Activated gamma-delta T cell (primary cell): ENCODE data around the gene PTPN14.

Experiments
- DNase-seq: peaks from one replicate; lab custom pipeline; 2025; lab: John Stamatoyannopoulos, UW

The PTPN14 gene

DNA sequence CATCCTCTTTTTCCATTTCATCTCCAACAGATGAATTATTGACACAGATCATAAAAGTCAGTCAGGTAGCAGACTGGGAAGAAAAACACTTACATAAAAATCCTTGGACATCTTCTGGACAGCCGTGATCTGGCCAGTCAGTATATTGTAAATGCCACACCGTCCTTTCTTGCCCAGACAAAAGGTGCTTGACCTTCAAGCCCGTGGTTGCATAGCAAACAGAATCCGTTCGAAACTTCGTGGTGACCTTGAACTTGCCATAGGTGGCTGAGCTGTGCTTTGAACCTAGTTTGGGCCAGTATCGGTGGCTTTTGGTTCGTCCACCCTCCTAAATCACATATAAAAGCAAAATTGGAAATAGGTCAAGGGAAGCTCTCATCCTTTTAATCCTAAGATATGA is 182.0 kb downstream of the PTPN14 start:
- no peak for DNase-seq

DNA sequence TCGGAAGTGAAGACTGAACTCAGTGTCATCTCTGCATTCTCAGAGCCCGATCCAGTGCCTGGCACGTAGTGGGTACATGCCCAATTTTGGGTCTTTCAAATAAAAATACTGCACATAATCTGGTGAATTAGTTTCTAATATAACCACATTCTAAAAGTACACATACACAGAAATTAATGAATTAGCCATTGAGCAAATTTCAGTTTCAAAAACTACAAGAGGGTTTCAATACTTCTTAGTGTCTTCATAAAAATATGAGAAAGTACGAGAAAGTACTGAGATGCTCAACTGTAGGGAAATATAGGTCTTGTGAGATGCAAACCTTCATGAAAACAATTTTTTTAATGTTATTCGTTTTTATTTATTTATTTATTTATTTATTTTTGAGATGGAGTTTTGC is 183.6 kb downstream of the PTPN14 start:
- DNase-seq = no peak

DNA sequence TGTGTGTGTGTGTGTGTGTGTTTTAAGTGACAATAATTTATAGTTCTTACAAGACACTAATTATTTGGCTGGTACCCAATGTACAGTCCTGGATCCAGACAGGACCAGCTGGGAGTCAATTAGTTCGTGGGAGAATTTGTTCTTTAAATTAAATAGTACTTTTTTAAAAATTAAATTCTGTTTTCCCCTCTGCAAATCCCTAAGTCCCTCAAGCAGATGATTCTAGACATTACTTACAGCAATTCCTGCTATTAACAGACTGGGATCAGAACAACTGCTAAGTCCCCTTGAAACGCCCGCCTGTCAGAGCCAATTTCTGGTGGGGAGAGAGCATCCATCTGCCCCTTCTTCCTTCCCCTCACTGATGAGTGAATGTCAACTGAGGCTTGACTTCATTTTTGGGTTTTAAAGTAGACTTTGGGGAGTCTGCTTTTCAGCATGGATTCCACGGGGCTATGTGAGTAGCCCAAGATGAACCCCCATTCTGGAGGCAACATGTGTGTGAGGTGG is 186.6 kb downstream of the PTPN14 start:
- no peak for DNase-seq

DNA sequence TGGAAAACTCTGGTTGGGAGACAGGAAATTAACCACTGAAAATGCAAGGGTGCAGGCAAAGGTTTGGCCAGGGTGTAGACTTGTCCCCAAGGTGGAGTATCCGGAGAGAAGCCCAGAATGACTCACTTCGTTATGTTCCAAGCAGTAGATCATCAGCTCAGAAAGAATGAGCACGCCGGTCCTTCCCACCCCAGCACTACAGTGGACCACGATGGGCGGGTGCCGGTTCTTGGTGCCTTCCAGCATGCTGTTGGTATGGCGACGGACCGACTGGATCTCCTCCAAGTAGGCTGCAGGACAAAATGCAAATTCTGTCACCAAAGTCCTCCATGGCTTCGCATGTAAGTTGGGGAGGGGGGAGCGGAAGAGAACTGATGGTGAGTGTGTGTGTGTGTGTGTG is 187.0 kb downstream of the PTPN14 start:
- no peak for DNase-seq

DNA sequence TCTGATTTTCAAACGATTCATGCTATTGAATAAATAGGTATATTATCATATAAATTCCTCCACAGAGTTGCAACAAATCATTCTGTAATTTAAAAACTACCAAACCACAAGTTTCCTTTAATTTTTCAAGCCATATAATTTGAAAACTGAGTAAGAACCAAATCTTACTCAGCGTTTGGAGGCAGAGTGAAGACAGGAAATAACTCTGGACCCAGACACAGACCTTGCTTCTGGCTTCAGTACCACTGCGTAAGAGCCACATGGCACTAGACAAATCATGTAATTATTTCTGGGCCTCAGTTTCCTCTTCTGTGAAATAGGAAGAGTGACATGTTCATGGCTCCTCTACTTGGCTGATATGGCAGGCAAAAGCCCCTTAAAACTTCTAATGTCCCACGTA is 188.0 kb downstream of the PTPN14 start:
- DNase-seq = no peak

DNA sequence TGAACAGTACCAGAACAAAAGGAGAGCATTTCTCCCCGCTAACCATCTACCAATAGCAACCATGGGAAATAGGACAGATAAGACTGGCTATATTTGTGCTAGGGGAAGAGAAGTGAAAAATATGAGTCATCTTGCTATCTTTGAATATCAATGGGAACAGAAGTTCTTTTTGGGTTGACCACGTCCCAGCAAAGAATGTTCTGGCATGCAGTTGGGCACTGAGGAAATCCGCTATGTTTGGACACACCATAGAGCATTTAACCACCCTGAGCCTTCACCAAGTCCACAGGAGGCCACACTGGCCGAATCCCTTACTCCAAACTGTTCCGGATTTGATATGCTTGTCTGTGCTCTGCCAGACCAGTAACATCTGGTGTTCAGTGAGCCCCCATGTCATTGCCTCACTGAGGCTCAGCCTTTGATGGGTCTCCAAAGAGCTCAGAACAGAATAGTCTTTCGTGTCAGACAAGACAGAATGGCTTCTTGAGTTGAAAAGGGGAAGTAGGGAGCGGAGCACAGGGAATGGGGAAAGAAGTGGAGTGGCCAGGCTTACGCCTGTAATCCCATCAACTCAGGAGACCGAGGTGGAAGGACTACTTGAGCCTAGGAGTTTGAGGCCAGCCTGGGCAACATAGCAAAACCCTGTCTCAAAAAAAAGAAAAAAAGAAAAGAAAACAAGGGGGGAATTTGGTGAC is 189.1 kb downstream of the PTPN14 start:
- DNase-seq = no peak

DNA sequence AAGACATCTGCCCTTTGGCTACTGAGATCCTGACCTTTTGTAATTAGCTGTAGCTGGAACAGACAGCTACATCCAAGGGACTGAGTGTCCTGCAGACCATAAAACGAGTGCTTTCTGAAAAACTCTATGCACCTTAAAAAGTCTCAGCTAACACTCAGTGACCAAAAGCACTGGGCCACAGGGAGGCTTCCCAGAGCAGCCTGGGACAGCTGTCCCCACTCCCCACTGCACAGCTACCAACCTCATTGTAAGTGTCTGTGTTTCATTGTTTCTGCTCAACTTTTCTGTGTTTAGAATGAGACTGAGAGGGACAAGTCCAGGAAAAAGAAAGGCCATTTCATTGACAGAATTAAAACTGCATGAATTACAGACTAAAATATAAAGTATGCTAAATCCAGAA is 189.8 kb downstream of the PTPN14 start:
- no peak for DNase-seq

DNA sequence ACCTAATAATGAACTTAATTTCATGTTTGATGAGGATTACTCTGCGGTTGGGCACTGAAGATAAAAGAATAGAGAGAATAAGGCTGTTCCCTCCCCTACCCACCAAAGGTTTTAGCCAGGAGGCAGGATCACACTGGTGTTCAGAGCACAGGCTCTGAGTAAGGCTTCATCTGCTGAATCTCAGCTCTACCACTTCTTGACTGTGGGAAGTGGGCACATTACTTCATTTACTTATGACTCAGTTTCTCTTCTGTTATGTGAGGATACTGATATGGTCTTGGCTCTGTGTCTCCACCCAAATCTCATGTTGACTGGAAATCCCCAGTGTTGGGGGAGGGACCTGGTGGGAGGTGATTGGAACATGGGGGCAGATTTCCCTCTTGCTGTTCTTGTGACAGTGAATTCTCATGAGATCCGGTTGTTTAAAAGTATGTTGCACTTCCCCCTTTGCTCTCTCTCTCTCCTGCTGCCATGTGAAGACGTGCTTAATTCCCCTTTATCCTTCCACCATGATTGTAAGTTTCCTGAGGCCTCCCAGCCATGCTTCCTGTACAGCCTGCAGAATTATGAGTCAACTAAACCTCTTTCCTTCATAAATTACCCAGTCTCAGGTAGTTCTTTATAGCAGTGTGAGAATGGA is 190.8 kb downstream of the PTPN14 start:
- DNase-seq = no peak

DNA sequence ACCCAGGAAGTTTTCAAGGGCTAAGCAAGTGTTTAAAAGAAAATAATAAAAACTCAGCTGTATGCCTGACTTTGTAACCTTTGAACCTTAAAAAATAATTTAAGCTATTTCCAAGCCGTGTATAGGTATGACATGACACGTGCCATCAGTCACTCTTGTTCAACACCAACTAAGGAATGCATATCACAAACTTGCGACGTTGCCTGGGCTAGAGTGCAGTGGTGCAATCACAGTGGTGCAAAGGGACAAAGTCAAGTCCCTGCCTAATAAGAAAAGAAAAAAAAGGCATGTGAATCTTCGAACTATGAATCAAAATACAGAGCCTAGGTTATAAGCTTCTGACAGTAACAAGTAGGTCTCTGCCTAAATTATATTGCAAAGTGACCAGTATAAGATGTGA is 191.3 kb downstream of the PTPN14 start:
- DNase-seq = no peak

DNA sequence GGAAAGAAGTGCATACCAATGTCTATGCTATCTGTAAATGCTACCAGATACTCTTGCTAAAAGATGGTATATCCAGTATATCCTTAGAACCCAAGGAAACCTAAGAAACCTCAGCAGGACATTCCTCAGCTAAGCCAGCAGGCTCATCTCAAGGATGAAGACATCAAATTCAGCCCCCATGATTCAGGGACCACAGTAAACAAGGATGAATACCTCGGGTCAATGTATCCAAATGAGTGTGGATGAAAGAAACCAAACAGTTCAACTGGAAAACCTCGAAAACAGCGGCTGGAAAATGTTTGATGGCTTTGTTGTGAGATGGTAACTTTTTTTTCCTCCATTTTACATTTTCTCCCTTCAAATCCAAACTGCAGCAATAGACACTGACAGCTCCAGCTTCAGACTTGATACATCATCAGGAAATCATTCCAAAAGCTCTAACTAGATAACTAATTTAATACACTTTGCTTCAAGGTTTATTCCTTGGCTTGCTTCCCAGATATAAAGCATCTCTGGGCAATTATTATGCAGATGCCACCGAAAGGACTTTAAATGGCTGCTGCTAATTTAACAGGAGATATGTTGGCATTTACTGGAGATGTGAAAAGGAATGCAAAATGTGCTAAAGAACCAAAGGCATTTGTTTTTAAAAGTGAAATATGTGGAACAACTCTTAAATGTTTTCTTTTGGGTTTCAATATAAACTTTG is 196.8 kb downstream of the PTPN14 start:
- no peak for DNase-seq

DNA sequence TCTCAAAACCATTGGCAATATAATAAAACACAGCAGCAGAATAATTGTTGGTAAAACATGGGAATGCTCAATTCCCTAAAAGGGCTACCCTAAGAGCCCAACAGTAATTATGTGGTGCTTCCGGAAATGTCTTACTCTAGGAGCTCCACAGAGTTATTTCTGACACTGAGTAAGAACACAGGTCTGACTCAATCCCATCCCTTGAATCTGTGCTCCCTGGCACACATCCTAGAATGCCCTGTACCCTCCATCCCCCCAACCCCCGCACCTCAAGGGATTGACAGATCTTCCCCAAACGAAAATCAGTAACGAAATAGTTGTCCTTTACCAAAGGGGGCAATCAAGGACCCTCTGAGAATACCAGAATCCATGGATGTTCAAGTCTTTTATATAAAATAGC is 198.6 kb downstream of the PTPN14 start:
- no peak for DNase-seq

DNA sequence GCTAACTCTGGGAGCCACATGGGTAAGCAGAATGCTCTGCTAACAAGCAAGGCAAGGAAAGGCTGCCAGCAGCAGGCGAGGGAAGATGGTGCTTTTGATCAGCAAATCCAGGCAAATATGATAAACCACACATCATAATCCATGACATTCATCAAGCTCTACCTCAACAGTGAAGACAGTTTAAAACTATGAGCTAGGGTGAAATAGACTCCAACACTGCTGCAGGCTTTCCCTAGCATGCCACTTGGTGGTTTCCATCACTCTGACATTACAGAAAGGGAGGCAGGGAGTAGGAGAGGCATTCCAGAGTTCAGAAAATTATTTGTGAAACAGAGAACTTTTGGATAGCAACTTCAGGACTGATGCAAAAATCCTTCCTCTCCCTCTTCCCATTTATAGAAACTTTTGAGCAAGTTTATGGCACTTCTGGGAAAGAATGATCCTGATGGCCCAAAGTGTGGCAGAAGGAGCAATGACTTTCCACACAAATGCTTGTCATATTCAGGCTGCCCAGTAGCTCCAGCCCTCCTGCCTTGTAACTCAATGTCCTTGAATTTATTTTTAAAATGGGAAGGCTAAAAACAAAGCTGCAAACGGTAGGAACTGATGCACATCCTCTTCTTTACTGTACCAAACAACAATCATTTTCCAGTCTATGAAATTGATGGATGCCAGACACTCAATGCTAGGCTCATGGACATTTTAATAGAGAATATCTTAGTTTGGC is 199.7 kb downstream of the PTPN14 start:
- DNase-seq = no peak

DNA sequence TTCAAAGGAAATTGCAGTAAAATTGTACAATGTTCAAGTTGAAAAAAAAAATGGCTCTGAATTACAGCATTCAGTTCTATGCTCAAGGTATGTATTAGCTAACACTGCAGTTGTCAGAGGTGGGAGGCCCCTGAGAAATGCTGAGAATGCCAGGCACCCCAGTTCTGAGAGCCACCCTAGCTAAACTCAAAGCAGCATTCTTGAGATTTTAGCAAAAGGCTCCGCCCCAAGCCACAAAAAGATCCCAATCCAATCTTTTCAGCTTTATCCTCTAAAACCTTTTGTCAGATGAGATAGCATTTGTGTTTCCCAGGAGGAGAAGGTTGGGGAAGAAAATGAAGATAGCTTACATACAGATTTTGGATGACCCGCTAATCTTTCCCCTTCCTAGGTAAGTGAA is 201.6 kb downstream of the PTPN14 start:
- DNase-seq = no peak

DNA sequence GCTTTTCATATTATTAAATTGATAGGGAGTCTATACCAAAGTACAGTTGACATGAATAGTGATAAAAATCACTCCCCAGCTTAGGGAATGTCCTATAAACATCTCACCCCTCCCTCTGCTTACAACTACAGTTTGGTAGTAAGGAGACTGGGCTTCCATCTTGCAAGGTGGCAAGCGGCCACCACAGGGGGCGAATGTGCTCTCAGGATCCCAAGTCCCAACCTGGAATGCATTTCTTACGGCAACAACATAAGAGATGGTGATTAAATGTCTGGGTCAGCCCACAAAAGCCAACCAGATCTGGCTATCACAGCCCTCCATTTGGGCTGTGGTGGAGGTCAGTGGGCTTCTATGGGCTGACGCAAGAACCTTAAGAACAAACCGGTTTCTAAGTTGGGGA is 202.4 kb downstream of the PTPN14 start:
- DNase-seq = no peak

DNA sequence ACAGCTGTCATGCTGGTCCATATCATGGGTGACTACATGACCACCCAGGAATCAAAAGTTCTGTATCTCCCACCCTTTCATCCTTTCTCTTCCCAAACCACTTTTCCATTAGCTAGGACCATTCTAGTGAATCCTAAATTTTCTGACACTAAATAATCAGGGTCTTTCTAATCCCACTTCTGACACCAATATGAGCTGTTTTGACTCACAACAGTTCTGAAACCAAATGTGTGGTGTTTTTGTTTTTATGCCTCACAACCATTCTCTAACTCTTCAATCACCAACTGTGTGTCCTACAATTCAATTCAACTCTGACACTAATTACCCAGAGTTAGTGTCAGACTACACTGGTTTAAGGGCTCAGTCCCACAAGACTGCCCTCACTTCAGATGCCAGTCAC is 206.5 kb downstream of the PTPN14 start:
- DNase-seq = no peak

DNA sequence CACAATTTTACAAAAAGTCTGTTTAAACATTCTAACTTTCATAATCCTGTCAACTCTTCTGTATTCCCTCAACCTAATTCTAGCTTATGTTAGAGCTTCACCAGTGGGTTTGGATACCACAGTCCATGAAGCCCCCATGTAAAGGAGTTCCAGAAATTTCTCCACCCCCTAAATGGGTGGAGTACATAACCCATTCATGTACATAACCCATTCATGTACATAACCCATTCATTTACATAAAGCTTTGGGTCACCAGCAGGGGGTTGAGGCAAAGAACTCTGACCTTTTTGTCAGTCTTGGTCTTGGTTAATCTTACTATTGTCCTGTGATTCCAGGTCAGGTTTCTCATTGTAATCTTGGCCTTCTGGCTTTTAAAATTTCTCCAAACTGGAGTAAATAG is 208.9 kb downstream of the PTPN14 start:
- no peak for DNase-seq

DNA sequence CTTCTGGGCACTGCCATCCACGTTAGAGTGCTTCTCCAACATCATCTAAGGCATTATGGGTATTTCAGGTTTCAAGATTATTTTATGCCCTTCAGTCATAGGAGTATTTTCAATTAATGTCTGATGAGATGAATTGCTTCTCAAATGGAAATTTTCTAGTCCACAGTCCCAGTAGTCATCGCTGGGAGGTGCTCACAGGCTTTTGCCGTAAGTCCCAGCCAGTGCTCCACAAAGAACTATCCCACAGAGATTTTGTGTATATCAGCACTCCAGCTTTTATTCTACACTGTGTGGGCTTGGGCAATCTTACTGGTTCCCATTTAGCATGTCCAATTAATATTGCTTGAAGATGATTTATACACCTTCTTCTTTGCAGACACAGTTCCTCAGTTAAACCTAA is 209.5 kb downstream of the PTPN14 start:
- DNase-seq = no peak

DNA sequence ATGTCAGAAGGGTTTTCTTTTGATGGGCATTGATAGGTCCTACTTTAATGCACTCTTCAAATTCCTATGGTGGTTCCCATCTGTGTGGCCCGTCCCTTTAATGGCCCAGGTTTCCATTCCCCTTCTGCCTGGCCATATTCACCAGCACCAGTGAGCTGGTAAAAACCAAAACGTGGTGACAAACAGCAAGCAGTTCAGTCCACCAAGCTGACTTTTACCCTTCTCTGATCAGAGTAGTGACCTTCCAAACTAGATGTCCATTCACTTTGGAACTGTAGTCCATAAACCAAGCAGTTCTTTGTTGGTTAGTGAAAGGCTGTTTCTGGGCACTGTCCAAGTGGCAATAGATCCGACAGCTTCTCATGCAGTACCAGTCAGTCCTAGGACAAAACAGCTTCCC is 209.9 kb downstream of the PTPN14 start:
- no peak for DNase-seq

DNA sequence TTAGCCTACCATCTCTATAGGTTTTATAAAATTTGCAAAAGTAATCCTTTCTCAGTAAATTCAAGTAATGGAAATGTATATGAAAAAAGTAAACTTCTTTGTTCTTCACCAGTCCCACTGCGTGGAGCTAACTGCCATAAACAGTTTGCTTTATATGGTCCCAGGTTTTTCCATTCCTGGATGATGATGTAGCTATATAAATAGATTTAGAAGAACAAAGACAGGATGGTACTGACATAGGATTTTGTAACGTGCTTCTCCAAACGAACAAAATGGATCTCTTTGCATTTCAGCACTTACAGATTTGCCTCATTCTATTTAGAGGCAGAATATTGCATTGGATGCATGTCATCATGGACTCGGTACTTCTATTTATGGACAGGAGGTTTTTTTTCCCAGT is 213.2 kb downstream of the PTPN14 start:
- DNase-seq = no peak

DNA sequence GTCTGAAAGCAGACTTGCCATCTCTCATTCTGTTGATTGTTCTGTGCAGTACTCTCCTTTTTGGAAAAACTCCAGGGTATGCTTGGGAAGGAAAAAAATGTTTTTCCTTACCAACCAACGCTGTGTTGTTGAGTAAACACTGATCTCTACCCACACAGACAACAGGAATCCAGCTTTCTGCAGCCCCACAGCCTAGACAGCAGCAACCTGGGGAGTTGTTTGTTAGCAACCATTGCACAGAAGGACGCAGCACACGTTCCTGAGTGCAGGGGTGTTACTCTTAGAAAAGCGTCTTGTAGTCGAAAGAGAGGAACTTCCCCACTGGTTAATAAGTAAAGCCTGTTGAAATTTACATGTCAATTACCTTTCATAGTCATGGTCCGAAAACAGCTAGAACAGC is 213.9 kb downstream of the PTPN14 start:
- no peak for DNase-seq

DNA sequence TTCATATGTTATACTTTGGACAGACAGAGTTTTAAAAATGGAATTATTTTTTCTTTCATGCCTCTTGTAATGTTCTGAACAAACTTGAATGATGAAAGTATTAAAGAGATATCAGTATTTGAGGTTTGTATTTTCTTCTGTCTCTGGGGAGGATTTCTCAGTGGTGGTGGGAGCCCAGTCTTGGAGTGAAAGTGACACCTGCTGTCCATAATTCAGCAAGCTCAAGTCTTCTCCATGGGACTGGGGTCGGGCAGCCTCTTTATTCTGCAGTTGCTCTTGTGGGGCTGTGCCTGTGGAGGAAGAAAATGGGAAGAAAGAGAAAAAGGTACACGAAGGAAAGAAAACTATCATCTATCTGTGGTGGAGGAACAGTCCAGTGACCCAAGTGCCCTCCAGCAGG is 214.4 kb downstream of the PTPN14 start:
- no peak for DNase-seq

DNA sequence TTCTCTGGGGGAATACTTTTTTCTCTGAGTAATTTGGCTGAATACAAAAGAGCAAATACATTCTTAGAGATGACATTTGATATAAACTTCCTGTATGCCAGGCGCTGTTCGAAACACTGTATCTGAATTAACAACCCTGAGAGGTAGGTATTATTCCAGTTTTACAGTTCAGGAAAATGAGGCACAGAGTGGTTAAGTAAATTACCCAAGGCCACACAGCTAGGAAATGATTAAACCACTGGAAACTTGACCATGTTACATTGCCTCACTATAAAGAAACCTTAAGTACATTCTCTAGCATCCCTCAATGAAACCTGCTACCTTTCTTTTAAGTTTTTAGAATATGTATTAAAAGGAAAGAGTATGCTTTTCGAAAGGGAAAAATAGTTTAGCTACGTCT is 215.8 kb downstream of the PTPN14 start:
- DNase-seq = no peak
